K562 (cell line): ENCODE data around the gene PHF21B. TPM values are rescaled to one million over a fixed set of nuclear protein-coding genes. Genes with fewer than 3 reads are reported as not detected.
A peak's percentile ranks its signal among the peaks of the same experiment; 100 is the strongest.

Source experiments
- ATAC-seq: fragments of 200-7000 bp; cut with Tn5 transposase; 3 replicates; pipeline ENCODE4 v1.9.1; 2020; ENCODE audit warnings: moderate library complexity
- BruUV-seq: library from RNA; stranded (reverse); fragments of 400-500 nt; replicated peaks from 2 replicates; lab custom pipeline; 2021; lab: Mats Ljungman, UMichigan
- CTCF ChIA-PET: fragments of 300-600 bp; formaldehyde crosslinking; extraction: SDS; loops from one replicate; lab custom pipeline; 2021; ENCODE audit warnings: low intra/inter-chr PET ratio; lab: Yijun Ruan, JAX
- POLR2A ChIA-PET: fragments of 300-600, 350-650 bp; sonication (Branson Sonifier 250); formaldehyde crosslinking; extraction: SDS; loops from one replicate; lab custom pipeline; 2021; ENCODE audit warnings: antibody characterized with exemption, inconsistent platforms; lab: Yijun Ruan, JAX
- DNase-seq, 4 experiments: peaks; one replicate each; pipeline versions ENCODE4 v3.0.0 to v3.0.0-alpha.2; 2011 to 2018; ENCODE audit warnings: low spot score in 3 of 4, mixed read lengths in 3 of 4; ENCODE audit errors: extremely low read depth in 1 of 4
- FAIRE-seq: peaks from 2 replicates; lab custom pipeline; 2011; peaks lifted over from hg19 to GRCh38; lab: Jason Lieb, UNC
- H2AFZ ChIP-seq: 2 replicates; pipeline ENCODE4 v1.6.0; 2011; ENCODE audit warnings: low read depth, low read length, control low read depth, inconsistent platforms
- H3K27ac ChIP-seq: fragments of 200-600 bp; 3 replicates; pipeline ENCODE4 v1.8.0; 2011; ENCODE audit warnings: low read depth, mild to moderate bottlenecking, control low read depth, inconsistent platforms, low read length, moderate library complexity, mixed read lengths; ENCODE audit errors: extremely low read depth
- H3K27me3 ChIP-seq, 2 experiments: fragments of 300-600 bp in 1 of 2; 2 replicates in 1 of 2; 3 replicates in 1 of 2; pipeline versions ENCODE4 v1.6.0 to v1.8.0; 2011; ENCODE audit warnings: inconsistent platforms in 2 of 2, low read length in 2 of 2, mild to moderate bottlenecking in 1 of 2, mixed read lengths in 1 of 2, moderate library complexity in 1 of 2; ENCODE audit not compliant: control insufficient read depth in 2 of 2, insufficient read depth in 2 of 2
- H3K36me3 ChIP-seq: fragments of 300-600 bp; 3 replicates; pipeline ENCODE4 v1.8.0; 2011; ENCODE audit warnings: mild to moderate bottlenecking, low read length, inconsistent platforms; ENCODE audit not compliant: control insufficient read depth, insufficient read depth
- H3K4me1 ChIP-seq, 2 experiments: fragments of 200-600 bp in 1 of 2; replicated peaks in 1 of 2; 2 replicates in 1 of 2; 3 replicates in 1 of 2; pipeline versions ENCODE4 v1.5.1 to v1.8.0; 2011; ENCODE audit warnings: inconsistent platforms in 2 of 2, low read length in 2 of 2, mild to moderate bottlenecking in 1 of 2, mixed read lengths in 1 of 2, moderate library complexity in 1 of 2; ENCODE audit not compliant: control insufficient read depth in 2 of 2, insufficient read depth in 2 of 2
- H3K4me2 ChIP-seq: 2 replicates; pipeline ENCODE4 v1.6.1; 2011; ENCODE audit warnings: low read length, control low read depth, inconsistent platforms, mixed read lengths; ENCODE audit not compliant: insufficient read depth
- H3K4me3 ChIP-seq: fragments of 200-600 bp; sonication (generic), shearing (Covaris generic); 2 replicates; pipeline ENCODE4 v1.5.1; 2016; ENCODE audit warnings: control low read depth, inconsistent platforms
- H3K79me2 ChIP-seq: fragments of 200-600 bp; 3 replicates; pipeline ENCODE4 v1.8.0; 2011; ENCODE audit warnings: low read length, inconsistent platforms; ENCODE audit not compliant: control insufficient read depth, insufficient read depth
- H3K9ac ChIP-seq, 2 experiments: 2 replicates each; pipeline versions ENCODE4 v1.6.0 to v1.6.1; 2011; ENCODE audit warnings: low read depth in 2 of 2, low read length in 2 of 2, control low read depth in 1 of 2, inconsistent platforms in 1 of 2, mild to moderate bottlenecking in 1 of 2, mixed read lengths in 1 of 2; ENCODE audit not compliant: insufficient read depth in 1 of 2
- H3K9me1 ChIP-seq: one replicate; pipeline ENCODE4 v1.6.0; 2011; ENCODE audit warnings: inconsistent platforms, mild to moderate bottlenecking, low read length, moderate library complexity; ENCODE audit not compliant: control insufficient read depth, insufficient read depth
- H3K9me3 ChIP-seq: replicated peaks from 2 replicates; pipeline ENCODE4 v1.5.1; 2011; ENCODE audit warnings: low read depth, low read length, inconsistent platforms; ENCODE audit not compliant: control insufficient read depth, insufficient read depth
- H4K20me1 ChIP-seq: replicated peaks from 2 replicates; pipeline ENCODE4 v1.6.1; 2011; ENCODE audit warnings: low read length, inconsistent platforms, mixed read lengths; ENCODE audit not compliant: control insufficient read depth, insufficient read depth
- CEBPG ChIP-seq, 3 experiments: fragments of 200-800 bp in 1 of 3; sonication (Bioruptor generic) in 1 of 3; sonication (generic) in 1 of 3; formaldehyde crosslinking in 1 of 3; IDR thresholded peaks in 2 of 3; conservative IDR thresholded peaks in 1 of 3; 2 replicates each; pipeline versions ENCODE4 v1.6.1 to v1.8.0; 2016 to 2022; ENCODE audit warnings: missing compliant biosample characterization in 2 of 3, missing genetic modification characterization in 2 of 3, mild to moderate bottlenecking in 1 of 3, missing genetic modification reagents in 1 of 3
- CXXC5 ChIP-seq: fragments of 250-450 bp; sonication (Bioruptor Pico); IDR thresholded peaks from 2 replicates; pipeline ENCODE4 v1.8.0; 2022; ENCODE audit warnings: inconsistent platforms, mild to moderate bottlenecking, moderate library complexity
- EWSR1 ChIP-seq: fragments of 450-650 bp; IDR thresholded peaks from 2 replicates; pipeline ENCODE4 v1.6.1; 2018; ENCODE audit warnings: borderline replicate concordance, mild to moderate bottlenecking, low read depth, moderate library complexity; ENCODE audit not compliant: partially characterized antibody
- KDM2B ChIP-seq: fragments of 250-450 bp; sonication (Bioruptor Pico); IDR thresholded peaks from 2 replicates; pipeline ENCODE4 v1.8.0; 2021; ENCODE audit warnings: mild to moderate bottlenecking, moderate library complexity
- RFX1 ChIP-seq: fragments of 450-650 bp; IDR thresholded peaks from 2 replicates; pipeline ENCODE4 v1.6.1; 2016; ENCODE audit warnings: mild to moderate bottlenecking, moderate library complexity
- SNIP1 ChIP-seq: fragments of 450-650 bp; IDR thresholded peaks from 2 replicates; pipeline ENCODE4 v1.7.1; 2017; ENCODE audit warnings: low read depth, mild to moderate bottlenecking
- SRSF9 ChIP-seq: fragments of 200-400 bp; formaldehyde crosslinking; IDR thresholded peaks from 2 replicates; pipeline ENCODE4 v1.6.1; 2017; ENCODE audit warnings: low read depth, low read length, borderline replicate concordance
- ZFX ChIP-seq: sonication (generic); formaldehyde crosslinking; IDR thresholded peaks from 2 replicates; pipeline ENCODE4 v1.8.0; 2022; ENCODE audit warnings: mild to moderate bottlenecking, missing genetic modification reagents, moderate library complexity
- ZNF174 ChIP-seq: fragments of 250-450 bp; sonication (Bioruptor Pico); IDR thresholded peaks from 2 replicates; pipeline ENCODE4 v1.4.0; 2020; ENCODE audit warnings: mild to moderate bottlenecking
- WGBS: fragments of 100-300 bp; shearing (Covaris generic); methylation state at CpG from one replicate; pipeline ENCODE4 v1.1.6; 2016; ENCODE audit warnings: low coverage, mixed read lengths; ENCODE audit not compliant: insufficient coverage; ENCODE audit errors: missing lambda C conversion rate; 5-methylcytosine and 5-hydroxymethylcytosine counted together
- in situ Hi-C: fragments of 300-500 bp; cut with MboI; formaldehyde crosslinking; loops from 4 replicates; pipeline ENCODE4 v1.15.0; 2018; ENCODE audit warnings: inconsistent platforms, mixed read lengths
- intact Hi-C: fragments of 100-400 bp; cut with micrococcal nuclease; formaldehyde crosslinking; loops from 2 replicates; pipeline ENCODE4 v1.14.2; 2022
- polyA plus RNA-seq, 8 experiments: library from polyadenylated mRNA; depleted of rRNA in 4 of 8; stranded (reverse) in 5 of 8; unstranded in 3 of 8; fragments of >200 nt; fragmentation: Nextera tagmentation in 2 of 8; fragmentation: Illumina TruSeq in 1 of 8; extraction: Ambion mirVana in 2 of 8; extraction: Trizol in 1 of 8; gene quantifications; 2 replicates each; pipeline versions ENCODE4 v1.2.1 to v1.2.3, GENCODE V29; 2011 to 2014; ENCODE audit warnings: inconsistent platforms in 1 of 8, missing spikeins in 1 of 8
- total RNA-seq, 7 experiments: library from RNA; depleted of rRNA in 6 of 7; stranded (reverse); fragments of >200 nt in 6 of 7; fragmentation: Illumina TruSeq in 2 of 7; extraction: Trizol in 2 of 7; gene quantifications; 2 replicates each; pipeline versions ENCODE4 v1.2.1 to v1.2.3, GENCODE V29; 2011 to 2021; ENCODE audit warnings: low replicate concordance in 1 of 7
- TF ChIP-seq, protein P1 (sequence below): fragments of 450-650 bp; IDR thresholded peaks from 2 replicates; pipeline ENCODE4 v1.6.1; 2016; ENCODE audit warnings: missing biosample characterization, missing genetic modification characterization
- TF ChIP-seq, protein P2 (sequence below), 2 experiments: IDR thresholded peaks; 2 replicates each; pipeline ENCODE4 v1.6.1; 2011; ENCODE audit warnings: borderline replicate concordance in 1 of 2, control low read depth in 1 of 2, low read depth in 1 of 2, low read length in 1 of 2, mild to moderate bottlenecking in 1 of 2, mixed read lengths in 1 of 2, moderate library complexity in 1 of 2; ENCODE audit not compliant: insufficient read depth in 1 of 2, insufficient read length in 1 of 2, poor library complexity in 1 of 2, severe bottlenecking in 1 of 2; ENCODE audit errors: extremely low read depth in 1 of 2

Gene PHF21B
- total and polyA plus RNA-seq, 9 of the 15 experiments (the other 6 are each of a cell fraction or from before 2014, with no cell fraction given), result 0.04 TPM; not detected in 8

DNA sequence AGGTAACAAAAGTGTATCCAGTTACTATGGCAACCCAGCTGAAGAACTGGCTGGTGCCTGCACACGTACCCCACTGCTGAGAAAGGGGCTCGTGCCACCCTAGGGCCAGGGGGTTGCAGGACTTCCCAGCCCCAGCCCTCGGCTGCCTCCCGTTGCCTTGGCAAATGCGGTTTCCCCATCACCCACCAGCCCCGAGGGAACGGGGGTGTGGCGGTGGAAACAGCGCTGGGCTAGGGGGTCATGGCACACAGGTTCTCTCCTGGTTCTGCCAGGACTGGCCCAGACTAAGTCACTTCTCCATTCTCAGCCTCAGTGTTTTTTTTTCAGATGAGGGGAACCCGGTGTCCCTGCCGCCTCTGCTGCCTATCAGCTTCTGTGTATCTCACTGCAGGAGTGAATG, 27.9 kb downstream of the PHF21B start:
- intact Hi-C loops, result no loop called here
- H3K9me1 ChIP-seq, result no peaks in the 10 kb centered on the region
- peaks cover 0 to 28% of the 10 kb centered on the region in 2 experiments; a peak in 2 of 5 replicates for H3K27me3 ChIP-seq
- DNase-seq (no peak), ATAC-seq (no peak), FAIRE-seq (no peak)
- TF ChIP-seq RFX1 (peak; percentile 40), SNIP1 (no peak)
- no peak overlapping the region for H3K4me3 ChIP-seq
- no peaks in the 10 kb centered on the region for H3K36me3 ChIP-seq
- no peaks in the 10 kb centered on the region for H3K79me2 ChIP-seq
- H4K20me1 ChIP-seq, result no peaks in the 10 kb centered on the region
- no TSS peak for BruUV-seq
- H3K9me3 ChIP-seq, result no peaks in the 10 kb centered on the region
- WGBS, result 1% methylated on average over 9 of the region's 11 CpGs
- in situ Hi-C loops, result no loop called here
- H3K4me2 ChIP-seq, result no peak overlapping the region
- H3K4me1 ChIP-seq, result no peaks in the 10 kb centered on the region
- CTCF ChIA-PET, result no interaction called here
- POLR2A ChIA-PET, result no interaction called here
- H3K27ac ChIP-seq, result no peak overlapping the region
- H3K9ac ChIP-seq, result no peak overlapping the region
- no peak overlapping the region for H2AFZ ChIP-seq

DNA sequence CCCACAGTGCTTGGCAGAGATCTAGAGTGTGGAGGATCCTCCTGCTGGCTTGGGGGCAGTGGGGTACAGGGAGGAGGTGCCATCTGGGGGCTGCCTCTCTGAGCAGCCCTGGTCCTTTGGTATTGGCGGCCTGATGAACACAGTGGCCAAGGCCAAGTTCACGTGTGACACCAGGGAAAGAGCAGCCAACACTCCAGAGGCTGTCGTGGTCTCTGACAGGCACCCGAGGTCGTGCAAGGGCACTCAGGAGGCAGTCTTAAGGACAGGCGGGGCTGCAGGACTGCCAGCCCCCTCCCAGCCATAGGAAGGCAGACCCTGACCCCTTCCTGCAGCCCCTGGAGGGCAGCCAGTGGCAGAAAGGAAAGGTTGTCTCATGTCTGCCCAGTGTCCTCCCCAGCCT, 30.7 kb downstream of the PHF21B start:
- Histone ChIP-seq H4K20me1 (peaks cover 4% of the 10 kb centered on the region; the same call in 1 of the 2 replicates), H3K9ac (no peak overlapping the region), H3K9me3 (no peaks in the 10 kb centered on the region), H3K4me2 (no peak overlapping the region), H3K4me3 (no peak overlapping the region), H3K9me1 (no peaks in the 10 kb centered on the region), H3K79me2 (no peaks in the 10 kb centered on the region), H3K36me3 (no peaks in the 10 kb centered on the region), H2AFZ (no peak overlapping the region), H3K27ac (no peak overlapping the region), H3K4me1 (no peaks in the 10 kb centered on the region), H3K27me3 (peaks cover 0 to 28% of the 10 kb centered on the region in 2 experiments; a peak in 2 of 5 replicates)
- BruUV-seq, result no TSS peak
- ATAC-seq, result no peak
- DNase-seq, result no peak
- POLR2A ChIA-PET, result no interaction called here
- WGBS, result 0% methylated on average over 6 of the region's 6 CpGs
- intact Hi-C loops (no loop called here), in situ Hi-C loops (no loop called here)
- no peak for FAIRE-seq
- CTCF ChIA-PET, result no interaction called here
- TF ChIP-seq, protein P1, sequence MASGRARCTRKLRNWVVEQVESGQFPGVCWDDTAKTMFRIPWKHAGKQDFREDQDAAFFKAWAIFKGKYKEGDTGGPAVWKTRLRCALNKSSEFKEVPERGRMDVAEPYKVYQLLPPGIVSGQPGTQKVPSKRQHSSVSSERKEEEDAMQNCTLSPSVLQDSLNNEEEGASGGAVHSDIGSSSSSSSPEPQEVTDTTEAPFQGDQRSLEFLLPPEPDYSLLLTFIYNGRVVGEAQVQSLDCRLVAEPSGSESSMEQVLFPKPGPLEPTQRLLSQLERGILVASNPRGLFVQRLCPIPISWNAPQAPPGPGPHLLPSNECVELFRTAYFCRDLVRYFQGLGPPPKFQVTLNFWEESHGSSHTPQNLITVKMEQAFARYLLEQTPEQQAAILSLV (tag), result no peak
- TF ChIP-seq CXXC5 (CRISPR knock-in tag) (no peak), KDM2B (no peak), SRSF9 (no peak), EWSR1 (no peak), ZFX (no peak), CEBPG (CRISPR knock-in tag; IDR thresholded peaks at IDR 0.05) (no peak), CEBPG (tag; conservative IDR thresholded peaks at IDR 0.05 in 1 of 2, IDR thresholded peaks at IDR 0.05 in 1 of 2) (no peak), ZNF174 (CRISPR knock-in tag) (no peak)
- TF ChIP-seq, protein P2, sequence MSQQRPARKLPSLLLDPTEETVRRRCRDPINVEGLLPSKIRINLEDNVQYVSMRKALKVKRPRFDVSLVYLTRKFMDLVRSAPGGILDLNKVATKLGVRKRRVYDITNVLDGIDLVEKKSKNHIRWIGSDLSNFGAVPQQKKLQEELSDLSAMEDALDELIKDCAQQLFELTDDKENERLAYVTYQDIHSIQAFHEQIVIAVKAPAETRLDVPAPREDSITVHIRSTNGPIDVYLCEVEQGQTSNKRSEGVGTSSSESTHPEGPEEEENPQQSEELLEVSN (IDR thresholded peaks at IDR 0.05; ENCODE audit: borderline replicate concordance in 1 of 2, extremely low read depth in 1 of 2, insufficient read depth in 1 of 2, insufficient read length in 1 of 2, low read depth in 1 of 2, low read length in 1 of 2, poor library complexity in 1 of 2, severe bottlenecking in 1 of 2), result no peak
